Prostate gland (tissue), 2 donors: ENCODE results near the gene BIN1.

Source experiments
- CTCF ChIP-seq, 4 experiments: fragments of 200-600 bp in 2 of 4; fragments of 450-650 bp in 2 of 4; sonication (generic) in 2 of 4; IDR thresholded peaks; 1 replicate in 3 of 4; 2 replicates in 1 of 4; pipeline ENCODE4 v1.5.1; 2016 to 2019; ENCODE audit warnings: antibody characterized with exemption in 4 of 4, mild to moderate bottlenecking in 2 of 4, moderate library complexity in 2 of 4
- POLR2A ChIP-seq: fragments of 450-650 bp; IDR thresholded peaks from one replicate; pipeline ENCODE4 v1.6.1; 2016; ENCODE audit warnings: antibody characterized with exemption, mild to moderate bottlenecking
- POLR2AphosphoS5 ChIP-seq: sonication (generic); formaldehyde crosslinking; IDR thresholded peaks from one replicate; pipeline ENCODE4 v1.6.1; 2017; ENCODE audit warnings: antibody characterized with exemption

- peak in 2 of 4 experiments; percentile 32 to 52 for TF ChIP-seq CTCF (IDR thresholded peaks at IDR 0.05)
- TF ChIP-seq POLR2A = no peak
- peak; percentile 86 for TF ChIP-seq POLR2AphosphoS5
Measured at GRCh38 chr2:127143841-127144782, 37.2 kb upstream of the BIN1 start.
